Bronchial epithelial cell (primary cell): ENCODE data around the gene MAEA. TPM values are rescaled to one million over a fixed set of nuclear protein-coding genes. Genes with fewer than 3 reads are reported as not detected.
A peak's percentile ranks its signal among the peaks of the same experiment; 100 is the strongest.

ENCODE experiments used
- DNase-seq: peaks from one replicate; pipeline ENCODE4 v3.0.0-alpha.2; 2010; ENCODE audit warnings: low read depth
- FAIRE-seq: peaks from 2 replicates; lab custom pipeline; 2011; peaks lifted over from hg19 to GRCh38; lab: Jason Lieb, UNC
- H3K27me3 ChIP-seq: 2 replicates; pipeline ENCODE4 v1.5.1; 2011; ENCODE audit warnings: low read length; ENCODE audit not compliant: control insufficient read depth, insufficient read depth
- H3K36me3 ChIP-seq: 2 replicates; pipeline ENCODE4 v1.5.1; 2011; ENCODE audit warnings: low read length; ENCODE audit not compliant: control insufficient read depth, insufficient read depth
- H3K4me3 ChIP-seq: 2 replicates; pipeline ENCODE4 v1.5.1; 2011; ENCODE audit warnings: mild to moderate bottlenecking, low read depth, low read length, control low read depth
- total RNA-seq: library from RNA; depleted of rRNA; stranded (reverse); fragments of >200 nt; gene quantifications from 2 replicates; pipeline ENCODE4 v1.2.1, GENCODE V29; 2014
- TF ChIP-seq, protein P1 (sequence below): IDR thresholded peaks from 2 replicates; pipeline ENCODE4 v1.5.1; 2011; ENCODE audit warnings: mild to moderate bottlenecking, moderate library complexity, low read length, control low read depth, inconsistent platforms; ENCODE audit not compliant: insufficient read depth, severe bottlenecking

MAEA gene
- total RNA-seq, 1 donor from 2014 or later: 46.1 TPM

- no peak for FAIRE-seq
- H3K4me3 ChIP-seq: no peak overlapping the region
- peaks cover 23% of the 10 kb centered on the region for H3K36me3 ChIP-seq
- DNase-seq: no peak
- no peaks in the 10 kb centered on the region for H3K27me3 ChIP-seq
- TF ChIP-seq, protein P1, sequence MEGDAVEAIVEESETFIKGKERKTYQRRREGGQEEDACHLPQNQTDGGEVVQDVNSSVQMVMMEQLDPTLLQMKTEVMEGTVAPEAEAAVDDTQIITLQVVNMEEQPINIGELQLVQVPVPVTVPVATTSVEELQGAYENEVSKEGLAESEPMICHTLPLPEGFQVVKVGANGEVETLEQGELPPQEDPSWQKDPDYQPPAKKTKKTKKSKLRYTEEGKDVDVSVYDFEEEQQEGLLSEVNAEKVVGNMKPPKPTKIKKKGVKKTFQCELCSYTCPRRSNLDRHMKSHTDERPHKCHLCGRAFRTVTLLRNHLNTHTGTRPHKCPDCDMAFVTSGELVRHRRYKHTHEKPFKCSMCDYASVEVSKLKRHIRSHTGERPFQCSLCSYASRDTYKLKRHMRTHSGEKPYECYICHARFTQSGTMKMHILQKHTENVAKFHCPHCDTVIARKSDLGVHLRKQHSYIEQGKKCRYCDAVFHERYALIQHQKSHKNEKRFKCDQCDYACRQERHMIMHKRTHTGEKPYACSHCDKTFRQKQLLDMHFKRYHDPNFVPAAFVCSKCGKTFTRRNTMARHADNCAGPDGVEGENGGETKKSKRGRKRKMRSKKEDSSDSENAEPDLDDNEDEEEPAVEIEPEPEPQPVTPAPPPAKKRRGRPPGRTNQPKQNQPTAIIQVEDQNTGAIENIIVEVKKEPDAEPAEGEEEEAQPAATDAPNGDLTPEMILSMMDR: no peak
Measured at GRCh38 chr4:1354983-1355275, 65.2 kb downstream of the MAEA start.

GRCh38 chr4:1355378-1355777 is 65.7 kb downstream of the MAEA start:
- Histone ChIP-seq H3K4me3 (no peak overlapping the region), H3K27me3 (no peaks in the 10 kb centered on the region), H3K36me3 (peaks cover 22% of the 10 kb centered on the region)
- TF ChIP-seq, protein P1: no peak
- no peak for FAIRE-seq
- no peak for DNase-seq

DNA sequence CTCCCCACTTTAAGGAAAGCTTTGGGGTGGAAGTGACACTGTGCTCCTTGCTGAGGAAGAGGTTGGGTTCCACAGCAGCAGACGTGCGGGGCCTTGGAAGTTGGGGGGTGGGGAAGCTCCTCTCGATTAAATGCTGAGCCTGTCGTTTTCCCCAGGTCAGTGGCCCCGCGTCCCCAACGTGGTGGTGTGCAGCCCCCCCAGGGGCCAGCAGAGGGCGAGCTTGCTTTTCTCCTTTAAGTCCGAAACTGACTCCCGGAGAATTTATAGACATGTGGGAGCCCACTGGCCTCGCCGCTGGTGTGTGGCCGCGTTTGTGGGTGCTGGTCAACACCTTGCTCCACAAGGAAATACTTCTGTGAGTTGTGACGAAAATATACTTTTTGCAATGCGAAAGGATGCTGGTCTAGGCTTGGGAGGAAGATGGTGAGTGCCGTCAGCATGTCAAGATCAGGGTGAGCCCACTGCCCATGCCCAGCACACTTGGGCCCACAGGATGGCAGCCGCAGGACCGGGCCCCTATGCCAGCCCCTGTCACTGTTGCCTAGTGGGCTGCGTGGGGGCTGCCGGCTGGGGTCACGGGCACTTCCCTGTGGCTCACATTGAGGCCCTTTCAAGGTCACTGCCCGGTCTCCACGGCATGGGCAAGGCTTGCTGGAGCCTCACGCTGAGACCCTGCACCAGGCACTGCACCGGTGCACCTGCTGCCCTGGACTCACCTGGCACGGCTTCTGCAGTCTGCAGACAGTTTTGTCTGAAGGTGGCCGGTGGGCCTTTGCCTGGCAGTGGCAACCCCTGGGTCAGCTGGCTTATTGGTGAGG is 66.7 kb downstream of the MAEA start:
- no peak for FAIRE-seq
- Histone ChIP-seq H3K36me3 (peaks cover 24% of the 10 kb centered on the region), H3K27me3 (no peaks in the 10 kb centered on the region), H3K4me3 (no peak overlapping the region)
- no peak for DNase-seq
- TF ChIP-seq, protein P1: peak; percentile 80

GRCh38 chr4:1357356-1358248 is 67.9 kb downstream of the MAEA start:
- TF ChIP-seq, protein P1: no peak
- H3K4me3 ChIP-seq: no peak overlapping the region
- H3K36me3 ChIP-seq: peaks cover 18% of the 10 kb centered on the region
- FAIRE-seq (no peak), DNase-seq (no peak)
- no peaks in the 10 kb centered on the region for H3K27me3 ChIP-seq

DNA sequence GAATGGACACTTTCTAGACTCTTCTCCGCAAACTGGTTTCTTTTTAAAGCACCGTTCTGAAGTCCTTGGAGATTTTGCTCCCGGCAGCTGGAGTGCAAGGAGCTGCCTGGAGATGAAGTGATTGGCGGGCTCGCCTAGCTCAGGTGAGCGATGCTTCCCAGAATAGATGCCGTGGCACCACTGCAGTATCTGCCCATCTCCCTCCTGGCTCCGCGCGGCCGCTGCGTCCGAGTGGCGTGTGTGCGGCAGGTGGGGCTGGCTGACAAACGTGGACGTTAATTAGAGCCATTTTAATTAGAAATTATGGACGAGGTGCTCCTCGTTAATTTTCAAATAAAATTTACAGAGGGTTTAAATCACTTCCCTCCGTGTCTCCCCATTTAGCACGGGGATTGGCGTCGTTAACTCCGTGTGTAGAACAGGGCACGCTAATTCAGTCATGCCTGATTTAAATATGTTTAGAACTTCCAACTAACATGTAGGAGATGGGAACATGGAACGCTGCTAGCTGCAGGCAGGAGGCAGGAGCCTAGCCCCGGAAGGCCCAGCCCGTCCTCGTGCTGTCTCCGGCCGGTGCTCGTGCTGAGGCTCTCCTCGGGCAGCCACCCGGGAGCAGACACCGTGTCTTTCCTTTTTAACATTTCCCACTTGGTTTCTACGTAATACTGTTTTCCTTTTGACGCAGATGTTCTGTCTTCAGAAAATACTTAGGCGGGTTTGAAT is 68.9 kb downstream of the MAEA start:
- peaks cover 14% of the 10 kb centered on the region for H3K36me3 ChIP-seq
- TF ChIP-seq, protein P1: no peak
- no peak for FAIRE-seq

More for the DNA sequence above, 68.9 kb downstream of the MAEA start:
- DNase-seq: no peak
- Histone ChIP-seq H3K27me3 (no peaks in the 10 kb centered on the region), H3K4me3 (no peak overlapping the region)
